ENCODE data around the gene SRRM3.

- TF ChIP-seq EZH2 (IDR thresholded peaks at IDR 0.05; ENCODE audit: low read length) = no peak
- TF ChIP-seq, protein P1, sequence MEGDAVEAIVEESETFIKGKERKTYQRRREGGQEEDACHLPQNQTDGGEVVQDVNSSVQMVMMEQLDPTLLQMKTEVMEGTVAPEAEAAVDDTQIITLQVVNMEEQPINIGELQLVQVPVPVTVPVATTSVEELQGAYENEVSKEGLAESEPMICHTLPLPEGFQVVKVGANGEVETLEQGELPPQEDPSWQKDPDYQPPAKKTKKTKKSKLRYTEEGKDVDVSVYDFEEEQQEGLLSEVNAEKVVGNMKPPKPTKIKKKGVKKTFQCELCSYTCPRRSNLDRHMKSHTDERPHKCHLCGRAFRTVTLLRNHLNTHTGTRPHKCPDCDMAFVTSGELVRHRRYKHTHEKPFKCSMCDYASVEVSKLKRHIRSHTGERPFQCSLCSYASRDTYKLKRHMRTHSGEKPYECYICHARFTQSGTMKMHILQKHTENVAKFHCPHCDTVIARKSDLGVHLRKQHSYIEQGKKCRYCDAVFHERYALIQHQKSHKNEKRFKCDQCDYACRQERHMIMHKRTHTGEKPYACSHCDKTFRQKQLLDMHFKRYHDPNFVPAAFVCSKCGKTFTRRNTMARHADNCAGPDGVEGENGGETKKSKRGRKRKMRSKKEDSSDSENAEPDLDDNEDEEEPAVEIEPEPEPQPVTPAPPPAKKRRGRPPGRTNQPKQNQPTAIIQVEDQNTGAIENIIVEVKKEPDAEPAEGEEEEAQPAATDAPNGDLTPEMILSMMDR (optimal IDR thresholded peaks at IDR 0.05 in 1 of 3, IDR thresholded peaks at IDR 0.05 in 1 of 3, conservative IDR thresholded peaks at IDR 0.05 in 1 of 3; ENCODE audit: extremely low read depth in 1 of 3, insufficient read depth in 2 of 3, low read length in 3 of 3) = no peak
These were observed 952 bp downstream of the SRRM3 start for GRCh38 chr7:76202666-76203030.
